ENCODE results near the gene CSK.

GRCh38 chr15:74807282-74807681, 25.4 kb downstream of the CSK start:
- TF ChIP-seq EZH2 (IDR thresholded peaks at IDR 0.05; ENCODE audit: borderline replicate concordance) (no peak), CTCF (IDR thresholded peaks at IDR 0.05; ENCODE audit: poor library complexity) (no peak)

All from hepatocyte (in vitro differentiated cells).